ENCODE results near the gene ZNF785.
"Not testable (repeated sequence)": the region's sequence is repeated elsewhere in the genome, so short reads cannot be mapped to it uniquely, and the experiment has no call there.

Gene ZNF785

GRCh38 chr16:30539986-30540526, 45.4 kb downstream of the ZNF785 start:
- not testable (repeated sequence) for DNase-seq (ENCODE audit: low read depth in 2 of 2, low spot score in 1 of 2)

GRCh38 chr16:30539000-30539964, 46.2 kb downstream of the ZNF785 start:
- no peak for DNase-seq (ENCODE audit: low read depth in 2 of 2, low spot score in 1 of 2)

DNA sequence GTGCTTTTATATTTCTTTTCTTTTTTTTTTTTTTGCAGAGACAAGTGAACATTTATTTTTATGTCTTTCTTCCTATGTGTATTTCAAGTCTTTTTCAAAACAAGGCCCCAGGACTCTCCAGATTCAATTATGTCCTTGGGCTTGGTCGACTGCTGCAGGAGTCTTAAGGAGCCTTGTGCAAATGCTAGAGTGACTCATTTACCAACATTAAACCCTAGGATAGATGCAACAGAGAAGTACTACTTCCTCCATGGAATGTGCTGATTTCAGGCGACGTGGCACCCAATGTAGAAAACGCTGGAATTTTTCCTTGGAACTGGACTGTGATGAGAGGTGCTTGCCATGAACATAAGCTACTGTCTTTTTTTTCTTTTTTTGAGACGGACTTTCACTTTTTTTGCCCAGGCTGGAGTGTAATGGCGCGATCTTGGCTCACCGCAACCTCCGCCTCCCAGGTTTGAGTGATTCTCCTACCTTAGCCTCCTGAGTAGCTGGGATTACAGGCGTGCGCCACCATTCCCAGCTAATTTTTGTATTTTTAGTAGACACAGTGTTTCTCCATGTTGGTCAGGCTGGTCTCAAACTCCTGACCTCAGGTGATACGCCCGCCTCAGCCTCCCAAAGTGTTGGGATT, 49.0 kb downstream of the ZNF785 start:
- not testable (repeated sequence) for DNase-seq (ENCODE audit: low read depth in 2 of 2, low spot score in 1 of 2)

GRCh38 chr16:30535777-30536190, 49.7 kb downstream of the ZNF785 start:
- DNase-seq (ENCODE audit: low read depth in 2 of 2, low spot score in 1 of 2) = peak in 1 of 2 donors; percentile 28

DNA sequence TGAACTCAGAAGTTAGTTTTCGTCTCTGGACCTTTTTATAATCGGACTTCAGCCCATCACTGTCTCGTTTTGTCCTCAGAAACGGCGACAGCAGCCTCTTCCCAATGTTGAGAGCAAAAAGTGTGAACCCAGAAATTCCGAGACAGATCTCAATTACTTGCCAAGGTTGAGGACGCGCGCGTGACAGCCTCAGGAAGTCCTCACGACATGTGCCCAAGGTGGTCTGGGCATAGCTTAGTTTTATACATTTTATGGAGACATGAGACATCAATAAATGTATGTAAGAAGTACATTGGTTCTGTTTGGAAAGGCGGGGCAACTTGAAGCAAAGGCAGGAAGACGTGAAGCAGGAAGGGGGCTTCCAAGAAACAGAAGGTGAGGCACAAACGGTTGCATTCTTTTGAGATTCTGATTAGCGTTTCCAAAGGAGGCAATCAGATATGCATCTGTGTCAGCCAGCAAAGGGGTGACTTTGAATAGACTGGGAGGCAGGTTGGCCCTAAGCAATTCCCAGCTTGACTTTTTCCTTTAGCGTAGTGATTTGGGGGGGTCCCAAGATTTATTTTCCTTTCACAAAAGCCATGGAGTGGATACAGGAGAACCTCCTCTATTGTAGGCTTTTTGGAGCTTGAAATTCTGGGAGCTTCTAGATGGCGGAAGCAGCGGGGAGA, 50.3 kb downstream of the ZNF785 start:
- DNase-seq (ENCODE audit: low read depth in 2 of 2, low spot score in 1 of 2) = no peak

DNA sequence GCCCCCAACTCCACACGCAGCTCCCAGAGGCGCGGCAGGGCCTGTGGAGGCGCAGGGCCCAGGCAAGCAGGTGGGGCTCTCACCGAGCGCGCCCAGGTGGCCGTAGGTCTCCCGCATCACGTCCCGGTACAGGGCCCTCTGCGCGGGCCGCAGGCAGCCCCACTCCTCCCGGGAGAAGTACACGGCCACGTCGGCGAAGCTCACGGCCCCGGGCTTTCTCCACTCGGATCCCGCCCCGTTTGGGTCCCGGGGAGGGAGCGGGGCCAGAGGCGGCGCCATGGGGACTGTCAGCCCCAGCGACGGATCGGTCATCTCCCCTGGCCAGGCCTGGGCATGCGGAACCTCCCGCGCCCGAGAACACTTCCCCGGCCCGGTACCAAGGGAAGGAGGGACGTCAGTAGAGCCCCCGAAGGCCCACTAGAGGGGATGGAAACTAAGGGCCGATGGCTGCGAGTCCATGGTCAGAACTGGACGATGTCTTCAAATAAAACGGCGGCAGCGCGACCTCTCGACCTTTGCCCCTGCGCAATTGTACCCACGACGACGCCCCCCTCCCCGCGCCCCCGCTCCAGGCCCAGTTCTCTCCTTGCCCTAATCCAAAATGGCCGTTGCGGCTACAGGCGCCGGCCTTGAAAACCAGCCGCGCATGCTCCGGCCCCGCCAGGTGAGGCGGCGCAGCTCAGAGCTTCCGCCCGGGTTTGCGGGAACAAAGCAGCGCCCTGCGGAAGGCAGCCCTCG, 51.0 kb downstream of the ZNF785 start, which contains the start of gene ZNF747:
Gene ZNF747 (minus strand): TSS at position 491 of the 738 bp plus-strand sequence. CDS start 179 bp downstream, at position 312.
- peak; percentile 84 to 86 for DNase-seq (ENCODE audit: low read depth in 2 of 2, low spot score in 1 of 2)

- DNase-seq (ENCODE audit: low read depth in 2 of 2, low spot score in 1 of 2) = no peak
Measured at GRCh38 chr16:30533748-30534367, 51.6 kb downstream of the ZNF785 start.

GRCh38 chr16:30533146-30533522, 52.4 kb downstream of the ZNF785 start:
- DNase-seq (ENCODE audit: low read depth in 2 of 2, low spot score in 1 of 2) = no peak

- DNase-seq (ENCODE audit: low read depth in 2 of 2, low spot score in 1 of 2) = no peak
Measured at GRCh38 chr16:30532285-30533145, 53.0 kb downstream of the ZNF785 start.

Data from stimulated activated CD8-positive, alpha-beta memory T cell treated with anti-CD3 and anti-CD28 coated beads, Interleukin-4, amount 100 ng/mL, for 4 hours (primary cell).